H9 (cell line): Measurements from ENCODE around the gene PRKCA. TPM values are rescaled to one million over a fixed set of nuclear protein-coding genes. Genes with fewer than 3 reads are reported as not detected.

Experiments used
- DNase-seq: peaks from one replicate; pipeline ENCODE4 v3.0.0-alpha.2; 2017
- H2AFZ ChIP-seq: one replicate; pipeline ENCODE4 v1.6.1; 2013; ENCODE audit warnings: mild to moderate bottlenecking, low read length, control low read depth, moderate library complexity
- H2AK5ac ChIP-seq: 2 replicates; pipeline ENCODE4 v1.6.1; 2013; ENCODE audit warnings: low read length, control low read depth, mixed read lengths; ENCODE audit not compliant: insufficient read length
- H2BK120ac ChIP-seq: one replicate; pipeline ENCODE4 v1.6.1; 2013; ENCODE audit warnings: low read depth, mild to moderate bottlenecking, low read length, control low read depth, inconsistent platforms; ENCODE audit not compliant: poor library complexity, severe bottlenecking
- H2BK12ac ChIP-seq: 2 replicates; pipeline ENCODE4 v1.6.1; 2013; ENCODE audit warnings: low read length, control low read depth, mixed read lengths, low read depth; ENCODE audit not compliant: insufficient read length
- H2BK15ac ChIP-seq: 2 replicates; pipeline ENCODE4 v1.6.1; 2013; ENCODE audit warnings: low read depth, low read length, control low read depth
- H2BK20ac ChIP-seq: one replicate; pipeline ENCODE4 v1.6.1; 2013; ENCODE audit warnings: low read depth, mild to moderate bottlenecking, low read length, control low read depth, inconsistent platforms; ENCODE audit not compliant: poor library complexity, severe bottlenecking
- H2BK5ac ChIP-seq: 2 replicates; pipeline ENCODE4 v1.6.1; 2013; ENCODE audit warnings: low read length, control low read depth, mixed read lengths; ENCODE audit not compliant: insufficient read length
- H3K14ac ChIP-seq: 2 replicates; pipeline ENCODE4 v1.6.1; 2013; ENCODE audit warnings: low read length, control low read depth; ENCODE audit not compliant: insufficient read depth
- H3K18ac ChIP-seq: 2 replicates; pipeline ENCODE4 v1.6.1; 2013; ENCODE audit warnings: low read depth, mild to moderate bottlenecking, mixed read lengths, low read length, control low read depth; ENCODE audit not compliant: insufficient read length
- H3K23ac ChIP-seq: 2 replicates; pipeline ENCODE4 v1.6.1; 2013; ENCODE audit warnings: low read length, control low read depth, mixed read lengths, low read depth; ENCODE audit not compliant: insufficient read length
- H3K23me2 ChIP-seq: 2 replicates; pipeline ENCODE4 v1.6.1; 2013; ENCODE audit warnings: low read depth, mild to moderate bottlenecking, mixed read lengths, low read length, control low read depth; ENCODE audit not compliant: insufficient read length, poor library complexity, severe bottlenecking
- H3K27ac ChIP-seq: 2 replicates; pipeline ENCODE4 v1.5.1; 2013; ENCODE audit warnings: low read length, control low read depth, mixed read lengths, low read depth; ENCODE audit not compliant: insufficient read length
- H3K27me3 ChIP-seq: 2 replicates; pipeline ENCODE4 v1.6.1; 2013; ENCODE audit warnings: low read length, control low read depth, inconsistent platforms; ENCODE audit not compliant: insufficient read depth
- H3K4ac ChIP-seq: 2 replicates; pipeline ENCODE4 v1.6.1; 2013; ENCODE audit warnings: low read depth, mild to moderate bottlenecking, control low read depth, inconsistent platforms, low read length, moderate library complexity
- H3K4me1 ChIP-seq: 2 replicates; pipeline ENCODE4 v1.6.1; 2013; ENCODE audit warnings: low read length, control low read depth, inconsistent platforms; ENCODE audit not compliant: insufficient read depth
- H3K4me2 ChIP-seq: 2 replicates; pipeline ENCODE4 v1.6.1; 2013; ENCODE audit warnings: low read length, control low read depth, mixed read lengths; ENCODE audit not compliant: insufficient read length, insufficient read depth
- H3K56ac ChIP-seq: 2 replicates; pipeline ENCODE4 v1.6.1; 2013; ENCODE audit warnings: low read depth, mild to moderate bottlenecking, mixed read lengths, low read length, control low read depth; ENCODE audit not compliant: insufficient read length
- H3K79me1 ChIP-seq: 2 replicates; pipeline ENCODE4 v1.6.1; 2013; ENCODE audit warnings: low read depth, mild to moderate bottlenecking, moderate library complexity, low read length, control low read depth, inconsistent platforms; ENCODE audit not compliant: insufficient read depth, poor library complexity, severe bottlenecking
- H3K79me2 ChIP-seq: 2 replicates; pipeline ENCODE4 v1.6.1; 2013; ENCODE audit warnings: low read length, control low read depth, inconsistent platforms; ENCODE audit not compliant: insufficient read depth
- H3K9ac ChIP-seq: 2 replicates; pipeline ENCODE4 v1.6.1; 2013; ENCODE audit warnings: low read length, control low read depth, mixed read lengths; ENCODE audit not compliant: insufficient read length; ENCODE audit errors: extremely low read depth
- H3K9me3 ChIP-seq: one replicate; pipeline ENCODE4 v1.6.1; 2013; ENCODE audit warnings: low read depth, low read length, inconsistent platforms; ENCODE audit not compliant: control insufficient read depth
- H3T11ph ChIP-seq: one replicate; pipeline ENCODE4 v1.6.1; 2013; ENCODE audit warnings: mild to moderate bottlenecking, low read length, control low read depth, inconsistent platforms
- H4K20me1 ChIP-seq: one replicate; pipeline ENCODE4 v1.6.1; 2013; ENCODE audit not compliant: control insufficient read depth, insufficient read length, insufficient read depth
- H4K5ac ChIP-seq: 2 replicates; pipeline ENCODE4 v1.6.1; 2013; ENCODE audit warnings: low read depth, mild to moderate bottlenecking, mixed read lengths, low read length, control low read depth; ENCODE audit not compliant: insufficient read length
- H4K8ac ChIP-seq: replicated peaks from 2 replicates; pipeline ENCODE4 v1.6.1; 2013; ENCODE audit warnings: low read length, control low read depth, mixed read lengths, low read depth; ENCODE audit not compliant: insufficient read length
- H4K91ac ChIP-seq: 2 replicates; pipeline ENCODE4 v1.6.1; 2013; ENCODE audit warnings: low read depth, mild to moderate bottlenecking, moderate library complexity, mixed read lengths, low read length, control low read depth; ENCODE audit not compliant: insufficient read length
- H3K27ac Mint-ChIP-seq, 3 experiments: 2 replicates in 2 of 3; 3 replicates in 1 of 3; pipeline ENCODE4 v1.8.0; 2020 to 2021; ENCODE audit warnings: mixed read lengths in 3 of 3, mild to moderate bottlenecking in 1 of 3, moderate library complexity in 1 of 3
- H3K27me3 Mint-ChIP-seq: 2 replicates; pipeline ENCODE4 v1.8.0; 2021; ENCODE audit warnings: low read depth, mild to moderate bottlenecking, moderate library complexity, mixed read lengths
- H3K36me3 Mint-ChIP-seq, 3 experiments: 2 replicates in 2 of 3; 3 replicates in 1 of 3; pipeline ENCODE4 v1.8.0; 2020 to 2021; ENCODE audit warnings: low read depth in 3 of 3, mixed read lengths in 3 of 3; ENCODE audit not compliant: insufficient read depth in 1 of 3
- H3K4me1 Mint-ChIP-seq, 2 experiments: 2 replicates each; pipeline ENCODE4 v1.8.0; 2020; ENCODE audit warnings: mixed read lengths in 2 of 2
- H3K4me3 Mint-ChIP-seq, 2 experiments: 2 replicates in 1 of 2; 3 replicates in 1 of 2; pipeline ENCODE4 v1.8.0; 2020 to 2021; ENCODE audit warnings: mild to moderate bottlenecking in 2 of 2, mixed read lengths in 2 of 2, moderate library complexity in 1 of 2
- H3K9me3 Mint-ChIP-seq, 2 experiments: 2 replicates in 1 of 2; 3 replicates in 1 of 2; pipeline ENCODE4 v1.8.0; 2020; ENCODE audit warnings: mild to moderate bottlenecking in 2 of 2, mixed read lengths in 2 of 2, moderate library complexity in 1 of 2
- CTCF ChIP-seq: fragments of 200-600 bp; sonication (generic); conservative IDR thresholded peaks from 3 replicates; pipeline ENCODE4 v1.8.0; 2021; ENCODE audit warnings: antibody characterized with exemption, mild to moderate bottlenecking
- WGBS: extraction: QIAGEN DNeasy Blood & Tissue Kit; methylation state at CpG from one replicate; pipeline ENCODE4 v1.1.7; 2013; ENCODE audit warnings: missing lambda C conversion rate, low lambda C conversion rate, mixed read lengths; ENCODE audit not compliant: insufficient read length; ENCODE audit errors: extremely low coverage; 5-methylcytosine and 5-hydroxymethylcytosine counted together
- total RNA-seq: library from RNA; stranded (reverse); gene quantifications from 2 replicates; pipeline ENCODE4 v1.2.1, GENCODE V29; 2021

Gene PRKCA
- total RNA-seq, 1 experiment from 2014 or later, result 10.5 TPM

GRCh38 chr17:66647391-66647983 is 345.1 kb downstream of the PRKCA start:
- no peak overlapping the region for H2BK120ac ChIP-seq
- Mint-ChIP-seq H3K36me3 (no peaks in the 10 kb centered on the region; a peak in 1 of 7 replicates), H3K4me3 (no peak overlapping the region), H3K27ac (no peak overlapping the region), H3K4me1 (peaks cover 14 to 22% of the 10 kb centered on the region in 2 experiments), H3K9me3 (no peaks in the 10 kb centered on the region), H3K27me3 (no peaks in the 10 kb centered on the region; the same call in 1 of the 2 replicates)
- H3K79me1 ChIP-seq, result no peaks in the 10 kb centered on the region
- no peak overlapping the region for H3K27ac ChIP-seq
- no peak overlapping the region for H2AFZ ChIP-seq
- H3K9me3 ChIP-seq, result no peaks in the 10 kb centered on the region
- no peak overlapping the region for H3K4me2 ChIP-seq
- TF ChIP-seq CTCF, result no peak
- H4K5ac ChIP-seq, result no peak overlapping the region
- no peak overlapping the region for H2BK12ac ChIP-seq
- no peak overlapping the region for H4K8ac ChIP-seq
- no peaks in the 10 kb centered on the region for H3K27me3 ChIP-seq
- no peak overlapping the region for H3K4ac ChIP-seq
- H2BK5ac ChIP-seq, result no peak overlapping the region
- H3T11ph ChIP-seq, result no peak overlapping the region
- no peaks in the 10 kb centered on the region for H4K20me1 ChIP-seq
- no peak overlapping the region for H2BK20ac ChIP-seq
- no peaks in the 10 kb centered on the region for H3K23me2 ChIP-seq
- H4K91ac ChIP-seq, result no peak overlapping the region
- no peak overlapping the region for H3K56ac ChIP-seq
- no peak overlapping the region for H3K9ac ChIP-seq
- WGBS, result no CpG with 5 or more reads among the region's 7 CpGs
- no peak overlapping the region for H3K18ac ChIP-seq
- DNase-seq, result no peak
- H2BK15ac ChIP-seq, result no peak overlapping the region
- no peak overlapping the region for H3K14ac ChIP-seq
- peaks cover 2% of the 10 kb centered on the region; the same call in 1 of the 2 replicates for H3K4me1 ChIP-seq
- H3K23ac ChIP-seq, result no peak overlapping the region
- no peak overlapping the region for H2AK5ac ChIP-seq
- no peaks in the 10 kb centered on the region for H3K79me2 ChIP-seq
